Fibroblast of skin of scalp (primary cell): ENCODE data around the gene TNPO2.

Experiments
- DNase-seq: peaks from one replicate; pipeline ENCODE4 v3.0.0-alpha.2; 2013

TNPO2 gene

DNA sequence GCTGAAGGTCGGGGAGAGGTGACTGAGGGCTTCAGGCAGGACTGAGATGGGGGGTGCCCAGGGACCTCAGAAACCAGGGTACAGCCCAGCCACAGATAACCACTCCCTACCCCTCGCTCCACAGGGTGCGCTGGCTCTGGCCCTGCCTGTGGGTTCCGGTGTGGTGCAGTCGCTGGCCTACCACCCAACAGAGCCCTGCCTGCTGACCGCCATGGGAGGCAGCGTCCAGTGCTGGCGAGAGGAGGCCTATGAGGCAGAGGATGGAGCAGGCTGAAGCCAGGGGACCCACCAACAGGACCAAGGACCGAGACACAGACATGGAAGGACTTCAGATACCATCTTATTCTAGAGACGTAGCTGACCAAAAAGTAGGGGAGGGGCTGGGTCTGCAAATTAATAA lies 48.3 kb downstream of the TNPO2 start:
- no peak for DNase-seq

- no peak for DNase-seq
These were observed 51.0 kb downstream of the TNPO2 start for GRCh38 chr19:12672744-12673143.

DNA sequence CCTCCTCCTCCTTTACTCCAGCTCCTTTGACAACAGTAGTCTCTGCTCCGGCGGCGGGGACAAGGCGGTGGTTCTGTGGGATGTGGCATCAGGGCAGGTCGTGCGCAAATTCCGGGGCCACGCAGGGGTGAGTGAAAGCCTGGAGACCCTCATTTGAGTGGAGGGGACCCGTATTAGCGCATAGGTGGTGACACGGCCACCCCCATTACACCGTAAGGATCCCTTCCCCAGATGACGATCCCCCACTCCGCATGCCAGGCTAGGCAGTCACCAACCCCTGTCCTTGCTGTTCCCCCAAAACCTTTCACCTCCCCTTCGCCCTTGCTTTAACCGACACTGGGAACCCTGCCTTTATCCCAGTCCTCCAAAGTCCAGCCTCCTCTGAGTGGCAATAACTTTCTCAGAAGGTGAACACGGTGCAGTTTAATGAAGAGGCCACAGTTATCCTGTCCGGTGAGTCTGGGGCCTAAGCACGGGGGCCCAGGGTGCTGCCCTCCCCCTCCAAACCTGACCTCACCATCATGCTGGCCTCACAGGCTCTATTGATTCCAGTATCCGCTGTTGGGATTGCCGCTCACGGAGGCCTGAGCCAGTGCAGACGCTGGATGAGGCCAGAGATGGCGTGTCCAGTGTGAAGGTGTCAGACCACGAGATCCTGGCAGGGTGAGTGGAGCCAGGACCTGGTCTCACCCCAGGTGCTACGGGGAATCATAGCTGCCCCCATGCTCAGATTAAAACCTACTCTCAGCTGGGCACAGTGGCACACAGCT lies 53.4 kb downstream of the TNPO2 start:
- no peak for DNase-seq

DNA sequence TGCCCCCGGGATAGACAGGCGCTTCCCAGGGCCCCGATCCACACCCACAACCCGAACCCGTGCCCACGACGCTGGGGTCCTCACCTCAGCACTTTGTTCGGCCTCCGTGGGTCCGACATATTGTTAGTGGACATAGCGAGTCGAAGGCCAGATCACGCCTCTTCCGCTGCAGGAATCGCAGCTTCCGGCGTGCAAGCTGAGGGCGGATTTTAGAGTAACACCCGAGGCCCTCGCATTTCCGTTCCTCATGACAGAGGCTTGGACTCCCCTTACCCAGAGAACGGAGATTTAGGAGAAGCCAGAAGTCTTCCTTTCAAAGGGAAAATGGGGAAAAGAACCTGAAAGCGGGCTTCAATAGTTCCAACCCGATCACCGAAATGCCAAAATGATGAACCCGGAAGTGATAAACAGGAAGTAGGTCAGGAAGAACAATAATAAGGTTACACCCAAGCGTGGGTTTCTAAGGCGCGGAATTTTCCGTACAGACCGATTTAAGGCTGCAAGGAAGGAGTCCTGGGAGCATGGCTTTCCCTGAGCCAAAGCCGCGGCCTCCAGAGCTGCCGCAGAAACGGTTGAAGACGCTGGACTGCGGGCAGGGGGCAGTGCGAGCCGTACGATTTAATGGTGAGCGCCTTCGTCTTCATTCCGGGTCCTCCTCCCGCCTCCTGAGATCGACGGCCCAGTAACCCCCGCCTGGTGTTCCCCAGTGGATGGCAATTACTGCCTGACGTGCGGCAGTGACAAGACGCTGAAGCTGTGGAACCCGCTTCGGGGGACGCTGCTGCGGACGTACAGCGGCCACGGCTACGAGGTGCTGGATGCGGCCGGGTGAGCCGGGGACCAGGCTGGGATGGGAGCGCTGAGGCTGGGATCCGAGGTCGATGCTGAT lies 54.2 kb downstream of the TNPO2 start:
- peak; percentile 80 for DNase-seq

- peak; percentile 22 for DNase-seq
These were observed 54.8 kb downstream of the TNPO2 start for GRCh38 chr19:12668932-12669269.

DNA sequence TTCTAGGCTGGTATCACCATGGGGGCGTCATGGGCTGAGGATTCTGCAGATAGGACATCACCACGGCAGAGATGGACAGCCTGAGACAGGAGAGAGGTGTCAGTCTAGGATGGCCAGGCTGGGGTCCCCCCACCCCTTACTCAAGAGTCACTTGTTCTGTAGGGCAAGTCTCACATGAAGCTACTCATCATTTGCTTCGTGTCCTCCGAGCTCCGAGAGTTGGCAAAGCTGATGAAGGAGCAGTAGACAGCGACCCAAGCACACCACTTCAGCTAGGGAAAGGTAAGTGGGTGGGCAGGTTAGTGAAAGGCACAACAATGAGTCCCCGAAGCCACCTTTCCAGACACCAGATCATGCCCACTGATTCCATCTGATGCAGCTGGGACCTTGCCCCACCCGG lies 55.4 kb downstream of the TNPO2 start:
- DNase-seq = no peak

DNA sequence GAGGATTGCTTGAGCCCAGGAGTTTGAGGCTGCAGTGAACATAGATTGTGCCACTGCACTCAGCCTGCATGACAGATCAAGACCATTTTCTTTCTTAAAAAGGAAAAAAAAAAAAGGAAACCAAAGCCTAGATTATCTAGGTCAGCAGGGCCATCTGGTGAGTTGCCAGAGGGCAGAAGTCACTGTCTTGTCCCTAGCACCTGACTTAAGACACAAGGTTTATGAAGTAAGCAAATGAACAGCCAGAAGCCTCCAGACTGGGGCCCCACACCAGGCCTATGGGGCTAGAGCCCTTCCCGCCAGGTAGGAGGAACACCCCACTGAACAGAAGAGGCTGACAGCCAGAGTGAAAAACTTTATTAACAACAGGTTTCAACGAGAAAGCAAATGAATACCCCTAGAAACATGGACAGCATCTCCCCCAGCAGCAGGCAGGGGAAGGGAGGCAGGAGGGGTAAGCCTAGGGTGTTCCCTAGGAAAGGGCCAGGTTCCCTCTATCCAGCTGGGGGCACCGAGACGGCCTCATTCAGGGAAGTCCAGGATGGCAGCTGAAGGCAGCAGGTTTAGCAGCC lies 55.9 kb downstream of the TNPO2 start:
- DNase-seq = no peak

GRCh38 chr19:12666265-12667048 lies 57.3 kb downstream of the TNPO2 start, which contains the start of the genes MAN2B1 and WDR83:
MAN2B1 (minus strand) TSS chr19:12666742; CDS start chr19:12666701, 41 bp downstream.
WDR83 (plus strand) TSS chr19:12666807; CDS start chr19:12669791, 2,984 bp downstream.
- DNase-seq = peak; percentile 67

DNA sequence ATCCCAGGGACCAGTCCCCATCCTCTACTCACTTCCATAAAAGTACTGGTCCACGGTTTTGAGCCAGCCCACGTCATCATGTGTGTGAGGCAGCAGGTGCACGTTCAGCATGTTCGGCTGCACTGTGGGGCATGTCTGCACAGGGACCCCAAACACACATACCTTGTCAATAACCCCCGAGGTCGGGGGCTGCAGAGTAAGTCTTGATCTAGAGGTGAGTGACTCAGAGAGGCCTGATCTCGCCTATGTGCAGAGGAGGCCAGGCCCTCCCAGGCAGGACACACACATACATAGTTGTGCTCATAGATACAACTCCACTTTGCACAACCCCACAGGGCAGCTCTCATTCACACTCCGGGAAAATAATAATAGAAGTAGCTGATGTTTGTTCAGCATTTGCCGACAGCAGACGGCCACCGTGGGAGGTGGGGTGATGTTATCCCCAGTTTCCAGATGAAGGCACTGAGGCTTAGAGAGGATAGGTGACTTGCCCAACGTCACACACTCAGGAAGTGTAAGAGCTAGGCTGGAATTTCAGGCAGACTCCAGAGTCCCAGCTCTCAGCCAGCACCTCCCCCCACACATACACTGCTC lies 58.0 kb downstream of the TNPO2 start:
- DNase-seq = no peak

DNA sequence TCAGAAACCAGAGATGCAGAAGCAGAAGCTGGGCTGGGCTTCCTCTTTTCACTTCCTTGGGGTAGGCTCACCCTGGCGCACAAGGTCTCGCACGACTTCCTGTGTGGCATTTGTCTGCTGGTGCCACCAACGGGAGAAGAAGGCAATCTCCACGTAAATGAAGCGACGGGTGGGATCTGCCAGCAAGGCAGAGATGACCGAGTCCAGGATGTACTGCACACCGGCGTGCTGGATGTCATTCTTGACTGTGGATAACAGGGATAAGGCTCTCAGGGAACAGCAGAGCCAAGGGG lies 58.5 kb downstream of the TNPO2 start:
- DNase-seq = no peak

DNA sequence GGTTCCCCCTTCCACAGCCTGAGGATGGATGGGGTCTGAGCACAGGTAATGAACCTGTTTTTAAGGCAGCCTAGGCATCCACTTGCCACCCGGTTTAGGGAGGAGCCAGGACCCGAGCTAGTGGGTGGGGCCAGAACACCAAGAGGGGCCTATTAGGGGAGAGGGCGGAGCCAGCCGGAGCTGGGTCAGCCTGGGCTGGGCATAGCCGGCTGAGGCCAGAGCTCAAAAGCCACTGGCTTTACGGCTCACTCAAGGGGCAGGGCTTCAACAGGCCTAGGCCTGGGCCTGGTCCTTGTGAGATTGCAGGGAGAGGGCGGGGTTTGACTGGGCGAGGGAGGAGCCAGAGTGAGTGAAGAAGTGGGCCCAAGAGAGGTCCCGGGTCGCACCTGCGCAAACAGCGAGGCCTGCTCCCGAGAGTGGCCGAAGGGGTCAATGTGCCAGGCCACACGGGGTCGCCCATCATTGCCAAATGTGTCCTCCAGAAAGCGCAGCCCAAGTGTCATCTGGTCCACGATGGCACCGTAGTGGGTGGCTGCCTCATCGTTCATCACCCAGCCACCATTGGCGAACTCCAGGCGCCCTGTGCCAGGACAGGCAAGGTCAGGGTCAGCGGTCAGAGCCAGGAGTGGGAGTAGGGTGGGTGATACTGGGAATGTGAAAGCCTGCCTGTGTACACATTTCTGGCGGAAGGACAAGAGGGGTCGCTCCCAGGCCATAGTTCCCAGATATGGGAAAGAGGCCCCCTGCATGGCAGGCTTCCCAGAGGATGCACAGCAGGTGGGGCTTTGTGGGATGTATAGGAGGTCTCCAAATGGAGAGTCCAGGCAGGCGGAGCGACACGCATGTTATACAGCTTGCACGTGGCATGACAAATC lies 59.1 kb downstream of the TNPO2 start:
- DNase-seq = no peak

DNA sequence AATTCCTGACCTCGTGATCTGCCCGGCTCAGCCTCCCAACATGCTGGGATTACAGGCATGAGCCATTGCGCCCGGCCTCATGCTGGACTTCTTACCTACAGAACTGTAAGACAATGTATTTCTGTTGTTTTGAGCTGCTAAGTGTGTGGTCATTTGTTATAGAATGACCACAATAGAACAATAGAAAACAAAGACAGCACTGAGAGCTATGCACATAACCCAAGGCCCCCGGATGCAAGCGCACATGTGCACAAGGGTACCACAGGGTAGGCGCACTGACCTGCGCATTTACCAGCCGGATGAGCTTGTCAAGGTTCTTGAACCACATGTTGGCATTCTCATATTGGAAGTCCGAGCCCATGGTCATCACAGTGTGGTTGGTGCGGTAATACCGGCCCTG lies 62.8 kb downstream of the TNPO2 start:
- no peak for DNase-seq

DNA sequence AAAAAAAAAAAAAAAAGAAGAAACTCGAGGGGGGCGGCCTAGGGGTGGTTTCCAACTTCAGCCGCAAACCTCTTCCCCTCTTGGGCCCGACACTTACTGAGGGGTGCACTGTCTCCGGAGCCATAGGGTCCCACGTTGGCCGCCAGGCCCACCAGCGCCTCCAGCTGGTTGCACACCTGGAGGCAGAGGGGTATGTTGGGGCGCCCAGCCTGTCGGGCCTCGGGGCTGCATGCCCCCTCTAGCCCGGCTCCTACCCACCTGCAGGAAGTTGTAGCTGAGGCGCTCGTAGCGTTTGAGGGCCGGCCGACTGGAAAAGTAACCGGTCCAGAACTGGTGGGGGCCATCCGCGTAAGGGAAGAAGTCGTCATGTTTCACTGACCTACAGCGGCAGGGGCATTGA lies 65.8 kb downstream of the TNPO2 start:
- no peak for DNase-seq

DNA sequence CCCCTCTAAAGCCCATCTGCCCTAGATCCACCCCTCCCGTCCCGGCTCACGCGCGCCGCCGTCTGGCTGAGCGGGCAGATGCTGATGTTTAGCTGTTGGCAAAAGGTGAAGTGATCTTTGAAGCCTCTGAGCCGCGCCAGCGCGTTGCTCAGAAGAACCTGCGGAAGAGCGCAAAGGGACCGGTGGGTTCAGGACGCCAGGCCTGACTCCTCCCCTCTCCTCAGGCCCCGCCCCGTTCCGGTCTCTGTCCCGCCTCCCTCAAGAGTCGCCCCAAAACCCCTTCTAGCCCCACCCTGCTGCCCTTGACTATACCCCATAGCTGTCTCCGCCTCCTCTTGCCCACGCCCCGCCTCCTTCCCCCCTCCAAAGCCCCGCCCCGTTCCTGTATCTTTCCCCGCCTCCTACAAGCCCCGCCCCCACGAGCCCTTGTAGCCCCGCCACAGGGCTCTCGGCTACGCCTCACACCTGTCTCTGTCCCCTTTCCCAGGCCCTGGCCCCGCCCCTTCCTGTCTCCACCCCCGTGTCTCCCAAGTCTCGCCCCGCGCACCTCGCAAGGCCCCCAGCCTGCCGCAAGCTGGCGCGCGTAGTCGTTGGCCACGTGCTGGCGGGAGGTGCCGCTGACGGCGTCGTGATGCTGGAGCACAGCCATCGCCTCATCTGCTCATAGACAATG lies 66.7 kb downstream of the TNPO2 start:
- DNase-seq = no peak

- no peak for DNase-seq
These were observed 68.2 kb downstream of the TNPO2 start for GRCh38 chr19:12655546-12655945.

DNA sequence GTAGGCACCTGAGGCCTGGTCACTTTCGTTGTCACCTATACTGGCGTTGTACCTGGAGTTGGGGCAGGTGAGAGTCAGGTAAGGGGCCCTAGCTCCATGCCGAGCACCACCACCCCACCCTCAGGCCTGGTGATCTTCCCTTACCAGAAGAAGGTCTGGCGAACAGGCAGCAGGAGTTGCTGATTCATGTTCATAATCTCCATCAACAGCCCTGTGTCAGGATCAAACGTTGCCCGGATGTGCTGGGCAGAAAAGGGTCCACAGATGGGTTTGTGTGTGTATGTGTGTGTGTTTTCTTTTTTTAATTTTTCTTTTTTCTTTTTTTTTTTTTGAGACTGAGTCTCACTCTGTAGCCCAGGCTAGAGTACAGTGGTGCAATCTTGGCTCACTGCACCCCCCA lies 71.5 kb downstream of the TNPO2 start:
- no peak for DNase-seq

DNA sequence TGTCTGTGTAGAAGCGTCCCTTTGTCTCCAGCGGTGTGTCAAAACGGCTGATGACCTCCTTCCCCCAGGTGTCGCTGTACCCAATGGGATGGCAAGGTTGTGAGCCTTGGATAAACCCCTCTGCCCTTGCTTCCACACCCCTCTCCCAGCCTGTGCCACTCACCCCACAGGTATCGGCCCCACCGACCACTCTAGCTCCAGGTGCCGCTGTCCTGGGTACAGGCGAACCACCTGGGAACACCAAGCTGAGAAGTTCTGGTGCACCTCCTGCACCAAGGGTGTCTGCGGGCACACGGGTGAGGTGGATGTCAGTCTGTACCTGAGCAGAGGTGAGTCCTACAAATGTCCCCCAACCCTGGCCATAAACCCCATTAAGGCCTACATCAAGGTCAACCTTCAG lies 73.8 kb downstream of the TNPO2 start:
- no peak for DNase-seq
